Sigmoid colon (tissue), 7 donors: Measurements from ENCODE around the gene IGFLR1. TPM values are rescaled to one million over a fixed set of nuclear protein-coding genes. Genes with fewer than 3 reads are reported as not detected.

Experiments used
- DNase-seq: peaks from one replicate; pipeline ENCODE4 v3.0.0-alpha.2; 2019
- H3K27ac ChIP-seq, 4 donors: fragments of 200-600 bp; sonication (generic); one replicate each; pipeline ENCODE4 v1.5.1; 2016 to 2019; ENCODE audit warnings: mild to moderate bottlenecking in 1 of 4
- H3K27me3 ChIP-seq, 3 donors: fragments of 200-600 bp; sonication (generic); one replicate each; pipeline ENCODE4 v1.5.1; 2019; ENCODE audit warnings: mild to moderate bottlenecking in 1 of 3
- H3K36me3 ChIP-seq, 4 donors: fragments of 200-600 bp; sonication (generic); one replicate each; pipeline ENCODE4 v1.5.1; 2016 to 2019
- H3K4me1 ChIP-seq, 4 donors: fragments of 200-600 bp; sonication (generic); one replicate each; pipeline ENCODE4 v1.5.1; 2017 to 2019
- H3K4me3 ChIP-seq, 4 donors: fragments of 200-600 bp; sonication (generic); one replicate each; pipeline ENCODE4 v1.5.1; 2017 to 2019; ENCODE audit warnings: mild to moderate bottlenecking in 2 of 4, moderate library complexity in 1 of 4
- H3K9me3 ChIP-seq, 4 donors: fragments of 200-600 bp in 3 of 4; sonication (generic) in 3 of 4; one replicate each; pipeline versions ENCODE4 v1.5.1 to v1.6.1; 2013 to 2019
- EP300 ChIP-seq, 4 donors: sonication (generic); formaldehyde crosslinking; IDR thresholded peaks; one replicate each; pipeline ENCODE4 v1.6.1; 2017; ENCODE audit warnings: antibody characterized with exemption in 4 of 4
- POLR2A ChIP-seq, 2 donors: fragments of 450-650 bp; IDR thresholded peaks; one replicate each; pipeline ENCODE4 v1.6.1; 2016; ENCODE audit warnings: antibody characterized with exemption in 2 of 2, mild to moderate bottlenecking in 2 of 2, moderate library complexity in 2 of 2
- POLR2AphosphoS5 ChIP-seq, 4 donors: sonication (generic); formaldehyde crosslinking; IDR thresholded peaks; one replicate each; pipeline ENCODE4 v1.6.1; 2017; ENCODE audit warnings: antibody characterized with exemption in 4 of 4
- WGBS, 2 donors: extraction: QIAGEN DNeasy Blood & Tissue Kit; methylation state at CpG; one replicate each; pipeline ENCODE4 v1.1.7; 2013; 5-methylcytosine and 5-hydroxymethylcytosine counted together
- intact Hi-C: fragments of 100-400 bp; cut with DNase I; formaldehyde crosslinking; loops from one replicate; pipeline ENCODE4 v1.15.1; 2023
- polyA plus RNA-seq, 3 donors: library from polyadenylated mRNA; stranded (reverse); fragments of 200-250 nt; gene quantifications; one replicate each; pipeline ENCODE4 v1.2.3, GENCODE V29; 2013
- total RNA-seq, 4 donors: library from RNA; depleted of rRNA; stranded (reverse); fragments of >200 nt; gene quantifications; one replicate each; pipeline ENCODE4 v1.1.0, GENCODE V29; 2016
- TF ChIP-seq, protein P1 (sequence below), 4 experiments: fragments of 450-650 bp in 3 of 4; fragments of 200-600 bp in 1 of 4; IDR thresholded peaks; one replicate each; pipeline ENCODE4 v1.5.1; 2016 to 2019; ENCODE audit warnings: antibody characterized with exemption in 4 of 4, mild to moderate bottlenecking in 3 of 4, moderate library complexity in 2 of 4
- donor health status: healthy with polysubstance abuse.
- donor health status: Bipolar disorder and iron deficiency.
- donor health status: healthy.

IGFLR1 gene
- total and polyA plus RNA-seq, 7 donors, result 2.5 to 25.0 (median 9.0) TPM

DNA sequence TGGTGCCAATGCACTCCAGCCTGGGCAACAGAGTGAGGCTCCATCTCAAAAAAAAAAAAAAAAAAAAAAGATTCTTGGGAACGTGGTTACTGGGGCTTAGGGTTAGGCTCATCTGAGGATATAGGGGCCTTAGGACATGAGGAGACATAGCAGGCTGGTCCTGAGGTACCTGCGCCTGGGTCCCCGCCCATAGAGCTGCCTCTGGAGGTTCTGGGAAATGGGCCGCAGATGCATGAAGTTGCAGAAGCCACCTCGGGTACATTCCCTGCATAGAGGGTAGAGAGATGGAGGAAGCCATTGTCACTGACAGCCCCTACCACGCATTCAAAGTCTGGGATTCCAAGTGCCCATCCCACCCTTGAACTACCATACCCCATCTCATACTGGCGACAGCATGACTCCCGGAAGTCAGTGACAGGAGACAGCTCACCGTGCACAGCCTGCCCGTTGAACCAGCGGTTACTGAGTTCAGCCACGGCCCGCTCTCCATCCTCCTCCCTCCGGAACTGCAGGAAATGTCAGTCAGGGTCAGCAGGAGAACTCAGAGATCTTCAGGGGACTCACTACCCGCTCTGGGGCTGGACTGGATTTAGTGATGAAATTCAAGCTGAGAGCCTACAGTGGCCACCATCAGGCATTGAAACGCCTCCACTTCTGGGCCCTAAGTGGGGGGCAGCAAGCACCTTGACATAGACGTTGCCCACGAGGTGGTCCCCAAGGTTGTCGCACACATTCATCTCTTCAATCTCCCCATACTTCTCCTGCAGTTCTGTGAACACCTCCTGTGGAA, 1.6 kb upstream of the IGFLR1 start:
- peaks cover 0 to 58% (median 48%) of the 10 kb centered on the region in 4 donors for H3K4me1 ChIP-seq
- 91 to 94% methylated on average over 19 of the region's 19 CpGs for WGBS, 2 donors
- no peaks in the 10 kb centered on the region for H3K27me3 ChIP-seq
- H3K4me3 ChIP-seq, result peak overlapping the region in 1 of 4 donors; percentile 91
- H3K27ac ChIP-seq, result peak overlapping the region; percentile 100
- TF ChIP-seq POLR2A (IDR thresholded peaks at IDR 0.05), result no peak
- TF ChIP-seq, protein P1, sequence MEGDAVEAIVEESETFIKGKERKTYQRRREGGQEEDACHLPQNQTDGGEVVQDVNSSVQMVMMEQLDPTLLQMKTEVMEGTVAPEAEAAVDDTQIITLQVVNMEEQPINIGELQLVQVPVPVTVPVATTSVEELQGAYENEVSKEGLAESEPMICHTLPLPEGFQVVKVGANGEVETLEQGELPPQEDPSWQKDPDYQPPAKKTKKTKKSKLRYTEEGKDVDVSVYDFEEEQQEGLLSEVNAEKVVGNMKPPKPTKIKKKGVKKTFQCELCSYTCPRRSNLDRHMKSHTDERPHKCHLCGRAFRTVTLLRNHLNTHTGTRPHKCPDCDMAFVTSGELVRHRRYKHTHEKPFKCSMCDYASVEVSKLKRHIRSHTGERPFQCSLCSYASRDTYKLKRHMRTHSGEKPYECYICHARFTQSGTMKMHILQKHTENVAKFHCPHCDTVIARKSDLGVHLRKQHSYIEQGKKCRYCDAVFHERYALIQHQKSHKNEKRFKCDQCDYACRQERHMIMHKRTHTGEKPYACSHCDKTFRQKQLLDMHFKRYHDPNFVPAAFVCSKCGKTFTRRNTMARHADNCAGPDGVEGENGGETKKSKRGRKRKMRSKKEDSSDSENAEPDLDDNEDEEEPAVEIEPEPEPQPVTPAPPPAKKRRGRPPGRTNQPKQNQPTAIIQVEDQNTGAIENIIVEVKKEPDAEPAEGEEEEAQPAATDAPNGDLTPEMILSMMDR (IDR thresholded peaks at IDR 0.05), result no peak
- TF ChIP-seq POLR2AphosphoS5 (IDR thresholded peaks at IDR 0.05), result no peak
- TF ChIP-seq EP300 (IDR thresholded peaks at IDR 0.05), result no peak
- intact Hi-C loops, result no loop called here
- no peak for DNase-seq
- H3K36me3 ChIP-seq, result peaks cover 3 to 13% (median 5%) of the 10 kb centered on the region in 4 donors
- no peaks in the 10 kb centered on the region for H3K9me3 ChIP-seq

- peaks cover 0 to 43% (median 34%) of the 10 kb centered on the region in 4 donors for H3K4me1 ChIP-seq
- no peak for DNase-seq
- peaks cover 11 to 40% (median 26%) of the 10 kb centered on the region in 4 donors for H3K36me3 ChIP-seq
- intact Hi-C loops, result loop anchor here (2.0 kb wide), 1 partner anchor 22 kb away; the partner anchor contains the start of gene KMT2B
- no peaks in the 10 kb centered on the region for H3K27me3 ChIP-seq
- no peak for TF ChIP-seq EP300 (IDR thresholded peaks at IDR 0.05)
- TF ChIP-seq, protein P1 (IDR thresholded peaks at IDR 0.05), result peak in 1 of 4 experiments; percentile 2
- H3K9me3 ChIP-seq, result no peaks in the 10 kb centered on the region
- H3K4me3 ChIP-seq, result peak overlapping the region; percentile 38 to 69 (median 51)
- H3K27ac ChIP-seq, result peak overlapping the region; percentile 84 to 91 (median 87)
- WGBS, 2 donors, result 3 to 4% methylated on average over 12 of the region's 12 CpGs
Observed at GRCh38 chr19:35741203-35741515, 1.1 kb downstream of the IGFLR1 start.

GRCh38 chr19:35740423-35741202, 1.6 kb downstream of the IGFLR1 start:
- peak; percentile 99 for DNase-seq
- peak overlapping the region; percentile 84 to 91 (median 87) for H3K27ac ChIP-seq
- intact Hi-C loops, result loop anchor here (1.0 to 2.0 kb wide), 2 partner anchors 22 to 191 kb away; partner anchors contain the start of gene KMT2B
- no peaks in the 10 kb centered on the region for H3K9me3 ChIP-seq
- H3K27me3 ChIP-seq, result no peaks in the 10 kb centered on the region
- 0 to 1% methylated on average over 63 of the region's 63 CpGs for WGBS, 2 donors
- peak in 1 of 4 donors; percentile 76 for TF ChIP-seq EP300 (IDR thresholded peaks at IDR 0.05)
- TF ChIP-seq POLR2AphosphoS5 (IDR thresholded peaks at IDR 0.05), result peak; percentile 30 to 70 (median 61)
- TF ChIP-seq, protein P1 (IDR thresholded peaks at IDR 0.05), result peak in 2 of 4 experiments; percentile 17 to 26
- no peak for TF ChIP-seq POLR2A (IDR thresholded peaks at IDR 0.05)
- peaks cover 0 to 38% (median 30%) of the 10 kb centered on the region in 4 donors for H3K4me1 ChIP-seq
- H3K36me3 ChIP-seq, result peaks cover 15 to 42% (median 27%) of the 10 kb centered on the region in 4 donors
- H3K4me3 ChIP-seq, result peak overlapping the region; percentile 38 to 69 (median 51)

- Histone ChIP-seq H3K36me3 (peaks cover 21 to 48% (median 27%) of the 10 kb centered on the region in 4 donors), H3K27me3 (no peaks in the 10 kb centered on the region), H3K9me3 (no peaks in the 10 kb centered on the region), H3K27ac (peak overlapping the region; percentile 84 to 91 (median 87)), H3K4me1 (peaks cover 0 to 38% (median 30%) of the 10 kb centered on the region in 4 donors), H3K4me3 (peak overlapping the region; percentile 34 to 69 (median 51))
- TF ChIP-seq, protein P1 (IDR thresholded peaks at IDR 0.05), result no peak
- TF ChIP-seq POLR2A (IDR thresholded peaks at IDR 0.05), result no peak
- TF ChIP-seq POLR2AphosphoS5 (IDR thresholded peaks at IDR 0.05), result no peak
- TF ChIP-seq EP300 (IDR thresholded peaks at IDR 0.05), result no peak
- intact Hi-C loops, result loop anchor here (1.0 to 2.0 kb wide), 2 partner anchors 21 to 191 kb away; partner anchors contain the start of gene KMT2B
- 3 to 4% methylated on average over 16 of the region's 16 CpGs for WGBS, 2 donors
- no peak for DNase-seq
Observed at GRCh38 chr19:35740108-35740422, 2.2 kb downstream of the IGFLR1 start.
